ENCODE results near the gene FAM25G.
"Not testable (repeated sequence)": the region's sequence is repeated elsewhere in the genome, so short reads cannot be mapped to it uniquely, and the experiment has no call there.

GRCh38 chr10:47482367-47482766, 9.1 kb downstream of the FAM25G start:
- TF ChIP-seq CCAR2 (IDR thresholded peaks at IDR 0.05; ENCODE audit: low read depth, low read length); FOXK1 (CRISPR knock-in tag; IDR thresholded peaks at IDR 0.05; ENCODE audit: borderline replicate concordance); CREB3 (tag; conservative IDR thresholded peaks at IDR 0.05; ENCODE audit: low read depth); TBL1XR1 (IDR thresholded peaks at IDR 0.05; ENCODE audit: low read length in 2 of 2); ZFP91 (CRISPR knock-in tag; IDR thresholded peaks at IDR 0.05); POLR2A (conservative IDR thresholded peaks at IDR 0.05); FOXA1 (IDR thresholded peaks at IDR 0.05; ENCODE audit: borderline replicate concordance); POU5F1 (IDR thresholded peaks at IDR 0.05; ENCODE audit: borderline replicate concordance, low read depth, low read length, partially characterized antibody); ZNF584 (CRISPR knock-in tag; IDR thresholded peaks at IDR 0.05; ENCODE audit: low read depth); ESRRA (IDR thresholded peaks at IDR 0.05; ENCODE audit: borderline replicate concordance, low read depth); CTCF (IDR thresholded peaks at IDR 0.05 in 2 of 3, conservative IDR thresholded peaks at IDR 0.05 in 1 of 3; ENCODE audit: insufficient read depth in 2 of 3, low read depth in 1 of 3, low read length in 3 of 3): not testable (repeated sequence)

Measured in K562 (cell line).